IMR-90 (cell line): Measurements from ENCODE around the gene COL20A1.

Experiments used
- CEBPB ChIP-seq: IDR thresholded peaks from 2 replicates; pipeline ENCODE4 v1.6.1; 2012; ENCODE audit warnings: low read depth, low read length, improper control_type of control experiment
- MAFK ChIP-seq: IDR thresholded peaks from 2 replicates; pipeline ENCODE4 v1.6.1; 2012; ENCODE audit warnings: low read depth, low read length, improper control_type of control experiment
- MAZ ChIP-seq: IDR thresholded peaks from 2 replicates; pipeline ENCODE4 v1.6.1; 2012; ENCODE audit warnings: low read depth, mild to moderate bottlenecking, low read length, improper control_type of control experiment, moderate library complexity, borderline replicate concordance
- MXI1 ChIP-seq: IDR thresholded peaks from 2 replicates; pipeline ENCODE4 v1.6.1; 2012; ENCODE audit warnings: low read depth, mild to moderate bottlenecking, low read length, moderate library complexity, borderline replicate concordance
- POLR2A ChIP-seq: IDR thresholded peaks from 2 replicates; pipeline ENCODE4 v1.6.1; 2012; ENCODE audit warnings: mild to moderate bottlenecking, low read depth, low read length
- RAD21 ChIP-seq: IDR thresholded peaks from 2 replicates; pipeline ENCODE4 v1.6.1; 2012; ENCODE audit warnings: low read length, improper control_type of control experiment
- RCOR1 ChIP-seq: IDR thresholded peaks from 2 replicates; pipeline ENCODE4 v1.6.1; 2012; ENCODE audit warnings: mild to moderate bottlenecking, low read length, improper control_type of control experiment; ENCODE audit not compliant: insufficient replicate concordance
- RFX5 ChIP-seq: IDR thresholded peaks from 2 replicates; pipeline ENCODE4 v1.8.0; 2012; ENCODE audit warnings: low read depth, mild to moderate bottlenecking, low read length, moderate library complexity
- SMC3 ChIP-seq: fragments of 150-350 bp; IDR thresholded peaks from 2 replicates; pipeline ENCODE4 v1.6.1; 2016; ENCODE audit warnings: low read depth, mild to moderate bottlenecking, antibody characterized with exemption, low read length, moderate library complexity
- TF ChIP-seq, protein P1 (sequence below): conservative IDR thresholded peaks from 2 replicates; pipeline ENCODE4 v1.5.1; 2012; ENCODE audit warnings: mild to moderate bottlenecking, low read depth, low read length, improper control_type of control experiment
- TF ChIP-seq, protein P2 (sequence below): fragments of 150-350 bp; IDR thresholded peaks from 2 replicates; pipeline ENCODE4 v1.6.1; 2016; ENCODE audit warnings: low read depth, mild to moderate bottlenecking, low read length, moderate library complexity, borderline replicate concordance

DNA sequence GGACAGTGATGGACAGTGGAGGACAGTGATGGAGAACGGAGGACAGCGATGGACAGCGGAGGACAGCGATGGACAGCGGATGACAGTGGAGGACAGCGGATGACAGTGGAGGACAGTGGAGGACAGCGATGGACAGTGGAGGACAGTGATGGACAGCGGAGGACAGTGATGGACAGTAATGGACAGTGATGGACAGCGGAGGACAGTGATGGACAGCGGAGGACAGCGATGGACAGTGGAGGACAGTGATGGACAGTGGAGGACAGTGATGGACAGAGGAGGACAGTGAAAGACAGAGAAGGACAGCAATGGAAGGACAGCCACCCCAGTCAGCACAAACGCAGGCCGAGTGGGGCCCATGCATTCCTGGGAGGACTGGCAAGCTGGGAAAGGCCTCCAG is 35.4 kb upstream of the COL20A1 start:
- TF ChIP-seq, protein P1, sequence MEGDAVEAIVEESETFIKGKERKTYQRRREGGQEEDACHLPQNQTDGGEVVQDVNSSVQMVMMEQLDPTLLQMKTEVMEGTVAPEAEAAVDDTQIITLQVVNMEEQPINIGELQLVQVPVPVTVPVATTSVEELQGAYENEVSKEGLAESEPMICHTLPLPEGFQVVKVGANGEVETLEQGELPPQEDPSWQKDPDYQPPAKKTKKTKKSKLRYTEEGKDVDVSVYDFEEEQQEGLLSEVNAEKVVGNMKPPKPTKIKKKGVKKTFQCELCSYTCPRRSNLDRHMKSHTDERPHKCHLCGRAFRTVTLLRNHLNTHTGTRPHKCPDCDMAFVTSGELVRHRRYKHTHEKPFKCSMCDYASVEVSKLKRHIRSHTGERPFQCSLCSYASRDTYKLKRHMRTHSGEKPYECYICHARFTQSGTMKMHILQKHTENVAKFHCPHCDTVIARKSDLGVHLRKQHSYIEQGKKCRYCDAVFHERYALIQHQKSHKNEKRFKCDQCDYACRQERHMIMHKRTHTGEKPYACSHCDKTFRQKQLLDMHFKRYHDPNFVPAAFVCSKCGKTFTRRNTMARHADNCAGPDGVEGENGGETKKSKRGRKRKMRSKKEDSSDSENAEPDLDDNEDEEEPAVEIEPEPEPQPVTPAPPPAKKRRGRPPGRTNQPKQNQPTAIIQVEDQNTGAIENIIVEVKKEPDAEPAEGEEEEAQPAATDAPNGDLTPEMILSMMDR, result no peak
- no peak for TF ChIP-seq CEBPB
- no peak for TF ChIP-seq POLR2A
- no peak for TF ChIP-seq RAD21
- no peak for TF ChIP-seq MAZ
- TF ChIP-seq, protein P2, sequence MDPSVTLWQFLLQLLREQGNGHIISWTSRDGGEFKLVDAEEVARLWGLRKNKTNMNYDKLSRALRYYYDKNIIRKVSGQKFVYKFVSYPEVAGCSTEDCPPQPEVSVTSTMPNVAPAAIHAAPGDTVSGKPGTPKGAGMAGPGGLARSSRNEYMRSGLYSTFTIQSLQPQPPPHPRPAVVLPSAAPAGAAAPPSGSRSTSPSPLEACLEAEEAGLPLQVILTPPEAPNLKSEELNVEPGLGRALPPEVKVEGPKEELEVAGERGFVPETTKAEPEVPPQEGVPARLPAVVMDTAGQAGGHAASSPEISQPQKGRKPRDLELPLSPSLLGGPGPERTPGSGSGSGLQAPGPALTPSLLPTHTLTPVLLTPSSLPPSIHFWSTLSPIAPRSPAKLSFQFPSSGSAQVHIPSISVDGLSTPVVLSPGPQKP, result no peak
- TF ChIP-seq SMC3, result no peak
- no peak for TF ChIP-seq MAFK
- TF ChIP-seq RCOR1, result no peak
- no peak for TF ChIP-seq RFX5
- no peak for TF ChIP-seq MXI1
